NCI-H2171 treated with DMSO at 0.1 percent for 48 hours (cell line): ENCODE results near the gene GALNT18.

Experiments
- DNase-seq: peaks from one replicate; lab custom pipeline; 2025; lab: John Stamatoyannopoulos, UW

The GALNT18 gene

GRCh38 chr11:11624204-11624603, 2.4 kb upstream of the GALNT18 start:
- no peak for DNase-seq

- DNase-seq = no peak
Observed at GRCh38 chr11:11622772-11623171, 967 bp upstream of the GALNT18 start.

DNA sequence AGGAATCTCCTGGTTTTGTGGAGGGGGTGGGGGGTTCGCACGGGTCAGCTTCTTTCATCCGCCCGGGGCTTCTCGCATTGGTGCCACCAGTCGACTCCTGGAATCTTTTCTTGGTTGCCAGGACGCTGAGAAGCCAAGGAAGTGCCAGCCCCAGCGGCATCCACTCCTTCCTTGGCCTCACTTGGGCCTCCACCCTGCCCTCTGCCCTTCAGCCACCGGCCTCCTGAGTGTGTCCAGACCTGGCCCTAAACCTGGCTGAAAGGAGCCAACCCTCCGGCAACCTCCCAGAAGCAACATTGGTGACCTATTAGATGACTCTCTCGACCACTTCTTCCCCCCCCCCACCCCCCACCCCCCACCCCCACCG, 518 bp upstream of the GALNT18 start:
- DNase-seq = no peak

DNA sequence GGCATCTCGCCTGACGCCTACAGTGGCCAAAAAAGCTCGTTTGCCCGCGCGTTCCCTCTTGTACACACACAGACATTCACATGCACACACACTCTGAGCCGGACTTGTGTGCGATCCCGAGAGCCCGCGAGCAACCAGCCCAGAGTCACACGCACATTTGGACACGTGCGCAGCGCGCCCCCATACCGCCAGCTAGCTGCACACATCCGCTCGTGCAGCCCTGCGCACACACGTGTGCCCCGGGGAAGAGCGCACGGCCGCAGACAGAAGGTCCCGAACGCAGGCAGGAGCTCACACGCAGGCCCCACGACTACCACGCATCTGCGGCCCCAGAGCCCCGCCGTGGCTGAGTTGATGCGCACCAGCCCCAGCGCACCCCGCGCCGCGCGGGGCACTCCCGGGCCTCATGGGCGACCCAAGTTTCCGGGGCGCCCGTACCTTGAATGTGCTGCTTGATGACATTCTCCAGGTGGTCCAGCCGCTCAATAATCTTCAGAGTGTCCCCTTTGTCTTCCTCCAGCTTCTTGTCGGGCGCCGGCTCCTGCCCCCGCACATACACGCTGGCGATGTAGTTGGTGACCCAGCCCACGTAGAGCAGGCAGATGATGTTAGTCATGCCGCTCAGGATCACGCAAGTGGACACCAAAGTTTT, 758 bp downstream of the GALNT18 start:
- peak; percentile 37 for DNase-seq

GRCh38 chr11:11620173-11620920, 1.5 kb downstream of the GALNT18 start:
- DNase-seq = peak; percentile 25

DNA sequence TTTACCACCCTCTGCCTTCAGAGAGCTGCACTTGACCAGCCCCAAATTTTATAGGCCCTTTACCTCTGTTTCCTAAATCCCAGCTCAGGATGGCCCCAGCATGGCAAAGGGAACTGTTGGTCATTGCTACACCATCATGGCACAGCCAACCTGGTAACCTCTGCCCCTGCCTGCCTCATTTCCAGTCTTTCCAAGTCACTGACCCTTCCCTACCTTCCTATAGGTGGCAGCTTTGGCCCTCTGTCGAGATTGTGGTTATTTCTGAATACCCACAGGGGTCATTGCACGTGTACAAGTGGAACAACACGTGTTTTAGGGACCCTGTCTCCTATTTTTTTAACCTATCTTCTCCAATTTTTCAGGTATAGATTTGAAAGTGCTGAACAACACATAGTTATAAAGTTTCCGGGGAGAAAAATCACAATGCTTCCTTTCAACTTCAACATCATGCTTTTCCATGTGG, 2.8 kb downstream of the GALNT18 start:
- no peak for DNase-seq

DNA sequence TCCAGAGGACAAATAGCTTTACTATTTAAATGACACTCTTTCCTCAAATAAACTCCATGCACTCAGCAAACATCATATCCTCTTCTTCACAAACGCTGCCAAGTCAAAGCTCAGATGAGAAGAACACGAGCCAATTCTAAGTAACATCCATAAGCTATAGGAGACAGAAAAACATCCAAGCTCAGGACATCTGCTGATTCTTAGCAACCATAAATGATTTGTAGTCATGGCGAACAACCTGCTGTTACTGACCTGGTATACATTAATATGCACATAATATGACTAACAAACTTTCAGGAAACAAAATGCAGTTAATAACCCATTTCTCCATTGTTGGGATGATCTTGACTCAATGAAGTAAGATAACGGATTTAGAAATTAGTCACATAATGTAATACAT, 6.7 kb downstream of the GALNT18 start:
- peak; percentile 10 for DNase-seq

- DNase-seq = no peak
Observed at GRCh38 chr11:11612439-11612838, 9.4 kb downstream of the GALNT18 start.

GRCh38 chr11:11611381-11611780, 10.4 kb downstream of the GALNT18 start:
- DNase-seq = no peak

DNA sequence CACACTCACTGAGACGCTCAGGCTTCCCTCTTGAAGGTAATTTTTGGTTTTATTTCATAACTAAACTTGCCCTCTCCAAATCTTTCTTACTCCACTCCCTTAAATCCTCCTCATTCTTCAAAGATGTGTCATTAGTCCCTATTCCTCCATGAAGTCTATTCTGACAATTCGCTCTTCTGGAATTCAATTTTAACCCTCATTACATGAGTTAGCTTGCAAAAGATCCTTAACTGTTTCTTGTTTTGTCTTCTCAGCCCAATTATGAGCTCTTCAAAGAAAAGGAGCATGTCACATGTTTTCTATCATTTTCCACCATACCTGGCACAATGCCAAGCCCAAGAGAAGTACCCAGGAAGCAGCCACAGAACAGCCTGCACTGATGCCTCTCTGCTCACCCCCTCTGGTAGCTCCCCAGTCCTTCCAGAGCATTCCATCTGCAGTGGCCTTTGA, 13.0 kb downstream of the GALNT18 start:
- no peak for DNase-seq

- DNase-seq = no peak
Observed at GRCh38 chr11:11607772-11608171, 14.0 kb downstream of the GALNT18 start.

DNA sequence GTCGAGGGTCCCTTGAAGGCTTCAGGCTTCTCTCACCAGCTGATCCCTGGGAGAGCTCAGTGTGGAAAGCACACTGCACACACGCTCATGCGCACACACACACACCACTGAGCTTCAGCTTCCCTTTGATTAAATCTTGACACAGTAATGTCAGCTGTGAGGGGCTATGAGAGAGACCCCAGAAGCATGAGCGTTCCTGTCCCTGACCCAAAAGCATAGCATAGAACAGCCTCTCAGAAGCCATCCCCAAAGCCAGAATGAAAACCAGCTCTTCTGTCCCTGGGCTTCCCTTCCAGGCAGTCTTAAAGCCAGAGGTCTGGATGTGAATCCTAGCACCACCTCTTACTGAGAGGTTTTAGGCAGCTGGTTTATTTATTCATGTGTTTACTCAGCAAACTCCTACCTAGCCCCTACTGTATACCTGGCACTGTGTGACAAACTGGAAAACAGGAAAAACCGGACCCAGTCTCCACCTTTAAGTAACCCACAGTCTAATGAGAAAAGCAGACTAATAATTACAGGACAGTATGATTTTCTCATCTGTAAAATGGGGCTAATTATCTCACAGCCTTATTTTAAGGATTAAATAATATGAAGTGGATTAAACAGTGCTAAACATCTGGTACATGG, 15.9 kb downstream of the GALNT18 start:
- DNase-seq = no peak

- no peak for DNase-seq
Observed at GRCh38 chr11:11605181-11605580, 16.6 kb downstream of the GALNT18 start.

- no peak for DNase-seq
Observed at GRCh38 chr11:11604370-11604990, 17.3 kb downstream of the GALNT18 start.

GRCh38 chr11:11602011-11602410, 19.8 kb downstream of the GALNT18 start:
- DNase-seq = no peak

DNA sequence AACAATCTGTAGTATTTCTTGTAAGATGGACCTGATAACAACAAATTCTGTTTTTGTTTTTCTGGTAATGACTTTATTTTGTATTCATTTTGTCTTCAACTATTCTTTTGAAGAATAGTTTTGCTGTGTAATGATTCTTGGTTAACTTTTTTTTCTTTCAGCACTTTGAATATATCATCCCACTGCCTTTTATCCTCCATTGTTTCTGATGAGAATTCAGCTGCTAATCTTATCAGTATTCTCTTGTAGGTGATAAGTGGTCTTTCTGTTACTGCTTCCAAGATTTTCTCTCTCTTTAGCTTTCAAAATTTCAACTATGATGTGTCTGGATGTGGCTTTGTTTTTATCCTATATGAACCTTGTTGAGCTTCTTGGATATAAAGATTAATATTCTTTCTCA, 21.5 kb downstream of the GALNT18 start:
- DNase-seq = no peak

DNA sequence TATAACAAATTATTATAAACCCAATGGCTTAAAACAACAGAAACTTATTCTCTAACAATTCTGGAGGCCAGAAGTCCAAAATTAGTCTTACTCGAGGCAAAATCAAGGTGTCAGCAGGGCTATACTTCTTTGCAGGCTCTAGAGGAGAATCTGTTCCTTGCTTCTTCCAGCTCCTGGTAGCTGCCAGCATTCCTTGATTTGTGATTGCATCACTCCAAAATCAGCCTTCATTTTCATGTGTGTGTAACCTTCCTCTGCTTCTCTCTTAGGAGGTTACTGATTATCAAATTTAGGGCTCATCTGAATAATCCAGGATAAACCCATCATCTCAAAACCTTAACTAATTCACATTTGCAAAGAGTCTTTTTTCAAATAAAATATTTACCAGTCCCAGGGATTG, 23.6 kb downstream of the GALNT18 start:
- no peak for DNase-seq

DNA sequence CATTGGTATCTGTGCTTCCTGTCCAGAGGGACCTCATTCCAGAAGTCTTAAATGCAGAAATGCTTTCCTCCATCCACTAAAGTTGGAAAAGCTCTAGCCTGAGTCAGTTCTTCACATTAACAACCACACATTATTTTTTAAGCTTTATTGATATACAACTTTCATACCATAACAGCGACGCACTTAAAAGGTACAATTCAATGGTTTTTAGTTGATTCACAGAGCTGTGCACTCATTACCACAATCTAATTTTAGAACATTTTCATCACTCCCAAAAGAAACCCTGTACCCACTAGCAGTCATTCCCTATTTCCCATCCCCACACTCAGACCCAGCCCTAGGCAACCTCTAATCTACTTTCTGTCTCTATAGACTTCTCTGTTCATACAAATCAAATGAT, 27.6 kb downstream of the GALNT18 start:
- no peak for DNase-seq

DNA sequence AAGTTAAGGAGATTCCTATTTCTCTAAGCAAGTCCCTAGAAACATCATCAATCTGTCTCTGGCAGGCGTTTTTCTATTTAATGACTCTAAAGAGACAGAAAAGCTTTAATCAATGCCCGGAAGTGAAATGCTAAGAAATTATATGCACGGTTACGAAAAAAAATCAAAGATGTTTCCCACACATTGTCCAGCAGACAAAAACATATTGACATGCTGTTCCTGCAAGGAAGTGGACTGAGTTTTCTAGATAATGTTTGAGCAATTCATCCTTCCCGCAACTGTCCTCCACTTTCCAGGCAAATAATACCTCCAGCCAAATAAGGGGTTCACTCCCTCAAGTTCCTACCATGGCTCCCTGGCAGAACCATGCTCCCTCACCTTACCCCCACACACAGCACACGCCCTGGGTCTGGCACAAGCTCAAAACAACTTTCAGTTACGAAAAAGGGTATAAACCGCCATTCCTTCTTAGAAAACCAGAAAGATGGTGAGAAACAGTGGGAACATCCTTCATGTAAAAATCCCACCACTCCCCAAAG, 29.6 kb downstream of the GALNT18 start:
- DNase-seq = no peak

DNA sequence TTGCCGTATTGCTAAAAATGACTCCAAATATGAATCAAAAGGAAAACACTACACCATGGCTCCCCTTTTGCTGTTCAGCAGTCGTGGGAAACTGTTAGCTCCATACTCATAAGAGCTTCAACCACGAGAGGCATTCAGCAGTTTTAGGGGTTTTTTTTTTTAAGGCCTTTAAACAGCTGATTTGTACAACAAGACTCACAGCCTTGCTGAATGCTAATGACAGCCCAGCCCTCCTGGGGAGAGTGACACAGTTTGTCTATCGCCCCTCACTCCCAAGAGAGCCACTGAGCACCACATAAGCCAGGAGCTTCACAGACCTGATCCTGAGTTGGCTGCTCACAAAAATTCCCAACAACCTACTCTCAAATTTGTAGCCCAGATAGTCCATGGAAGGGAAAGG, 32.4 kb downstream of the GALNT18 start:
- no peak for DNase-seq

GRCh38 chr11:11588891-11589290, 32.9 kb downstream of the GALNT18 start:
- DNase-seq = no peak

DNA sequence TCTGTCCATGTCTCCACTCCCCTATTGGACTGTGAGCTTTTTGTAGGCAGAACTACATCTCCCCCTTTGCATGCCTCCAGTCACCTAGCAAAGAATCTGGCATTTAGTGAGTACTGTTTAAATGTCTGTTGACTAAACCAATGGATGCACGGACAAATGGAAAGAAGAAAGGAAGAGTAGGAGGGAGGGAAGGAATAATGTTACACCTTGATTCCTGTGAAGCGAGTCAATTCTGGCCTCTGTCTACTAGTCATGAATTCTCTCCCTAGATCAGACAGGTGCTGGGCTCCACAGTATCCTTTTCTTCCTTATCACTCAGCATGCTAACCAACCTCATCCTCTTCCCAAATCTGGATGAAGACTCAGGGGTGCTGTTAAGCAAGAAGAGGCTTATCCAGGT, 33.6 kb downstream of the GALNT18 start:
- no peak for DNase-seq

DNA sequence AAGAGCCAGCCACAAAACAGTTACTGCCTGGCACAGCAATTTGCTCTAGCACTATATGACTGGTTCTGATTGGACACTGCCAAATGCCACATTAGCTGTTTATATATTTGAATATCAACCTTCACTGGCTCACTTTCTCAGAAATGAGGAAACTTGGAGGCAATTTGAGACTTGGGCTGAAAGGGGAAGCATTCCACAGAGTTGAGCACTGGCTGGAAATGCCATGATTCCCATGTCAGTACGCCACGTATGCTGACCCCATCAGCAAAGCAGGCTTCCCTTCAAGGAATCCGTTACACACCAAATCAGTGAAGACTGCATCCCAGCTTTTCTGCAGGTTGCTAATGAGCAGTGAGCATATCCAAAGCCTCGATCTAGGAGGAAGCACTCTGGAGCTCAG, 34.7 kb downstream of the GALNT18 start:
- no peak for DNase-seq
